OCI-LY7 (cell line): ENCODE measurements around the gene SLC5A12.

Source experiments
- CTCF ChIP-seq: fragments of 200-600 bp; sonication (generic); conservative IDR thresholded peaks from 2 replicates; pipeline ENCODE4 v1.5.1; 2014; ENCODE audit warnings: mild to moderate bottlenecking, antibody characterized with exemption, low read length, moderate library complexity, mixed read lengths
- EZH2phosphoT487 ChIP-seq: fragments of 200-600 bp; sonication (generic); IDR thresholded peaks from 2 replicates; pipeline ENCODE4 v1.6.1; 2018; ENCODE audit warnings: low read depth, borderline replicate concordance, mild to moderate bottlenecking, mixed run types, antibody characterized with exemption, low read length, moderate library complexity, mixed read lengths

- TF ChIP-seq CTCF (no peak), EZH2phosphoT487 (no peak)
These were observed 95.5 kb downstream of the SLC5A12 start for GRCh38 chr11:26626346-26626745.
